ENCODE data around the gene PGC.

The PGC gene

DNA sequence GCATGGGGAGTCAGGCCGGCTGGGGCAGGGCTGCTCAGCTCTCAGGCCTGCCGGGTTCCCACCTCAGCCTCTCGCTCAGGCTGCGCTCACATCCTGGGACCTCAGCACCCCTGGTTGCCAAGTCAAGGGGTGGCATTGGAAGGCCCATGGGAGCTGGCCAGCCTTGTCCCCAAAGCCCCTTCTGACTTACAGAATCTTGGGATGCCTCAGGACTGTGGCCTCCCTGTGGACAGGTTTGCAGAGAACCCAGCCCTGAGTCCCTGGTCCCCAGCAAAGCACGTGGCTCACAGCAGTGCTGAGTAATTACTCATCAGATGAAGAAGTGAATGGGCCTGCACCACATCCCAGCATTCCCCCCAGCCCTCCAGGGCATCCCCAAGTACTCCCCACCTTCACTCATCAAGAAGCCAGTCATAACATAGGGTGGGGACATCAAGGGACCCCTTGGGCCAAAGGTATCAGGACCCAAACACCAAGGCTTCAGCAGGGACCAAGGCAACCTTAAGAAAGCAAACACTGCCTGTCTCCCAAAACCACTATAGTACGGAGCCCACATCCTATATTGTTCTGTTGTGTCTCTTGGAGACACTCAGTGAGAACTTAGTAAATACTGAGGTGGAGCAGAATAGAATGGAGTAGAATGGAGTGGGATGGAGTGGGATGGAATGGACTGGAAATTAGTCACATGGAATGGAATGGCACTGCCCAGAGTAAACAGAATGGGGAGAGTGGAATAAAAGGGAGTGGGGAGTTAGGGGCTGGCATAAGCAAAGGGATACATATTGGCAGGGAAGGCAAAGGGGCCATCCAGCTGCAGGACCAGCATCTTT, 3.6 kb downstream of the PGC start:
- DNase-seq = no peak

DNA sequence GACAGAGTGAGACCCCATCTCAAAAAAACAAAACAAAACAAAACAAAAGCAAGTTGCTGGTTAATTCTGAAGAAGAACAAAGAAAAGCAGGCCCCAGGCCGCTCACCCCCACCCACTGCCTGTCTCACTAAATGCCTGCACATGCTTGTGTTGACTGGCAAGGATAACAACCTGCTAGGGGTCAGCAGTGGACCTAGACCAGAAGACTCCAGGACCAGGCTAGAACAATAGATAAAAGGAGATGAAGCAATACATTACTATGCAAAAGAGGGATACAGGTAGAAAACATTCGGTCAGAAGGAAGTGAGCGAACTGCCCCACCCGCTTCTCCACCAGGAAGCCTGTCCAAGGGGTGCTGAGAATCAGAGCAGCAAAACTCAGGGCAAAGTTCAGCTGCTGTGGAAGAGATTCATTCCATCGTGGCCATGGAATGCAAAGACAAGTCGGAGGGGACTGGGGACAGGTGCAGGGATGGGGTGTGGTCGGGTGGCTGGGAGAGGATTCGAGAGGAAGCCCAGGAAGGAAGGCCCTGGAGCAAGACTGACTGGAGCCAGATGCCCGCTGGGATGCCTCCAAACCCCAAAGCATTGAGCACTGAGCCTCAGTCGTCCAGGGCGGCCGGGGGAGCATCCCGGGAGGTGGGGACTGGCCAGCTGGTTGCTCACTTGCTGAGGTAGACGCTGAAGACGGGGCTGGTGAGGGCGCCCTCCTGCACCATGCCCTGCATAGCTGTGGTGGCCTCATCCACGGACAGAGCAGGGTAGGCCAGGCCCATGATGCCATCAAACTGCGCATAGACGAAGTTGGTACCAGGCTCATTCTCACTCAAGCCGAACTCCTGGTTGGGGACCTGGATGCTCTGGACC, 5.3 kb downstream of the PGC start:
- DNase-seq = no peak

DNA sequence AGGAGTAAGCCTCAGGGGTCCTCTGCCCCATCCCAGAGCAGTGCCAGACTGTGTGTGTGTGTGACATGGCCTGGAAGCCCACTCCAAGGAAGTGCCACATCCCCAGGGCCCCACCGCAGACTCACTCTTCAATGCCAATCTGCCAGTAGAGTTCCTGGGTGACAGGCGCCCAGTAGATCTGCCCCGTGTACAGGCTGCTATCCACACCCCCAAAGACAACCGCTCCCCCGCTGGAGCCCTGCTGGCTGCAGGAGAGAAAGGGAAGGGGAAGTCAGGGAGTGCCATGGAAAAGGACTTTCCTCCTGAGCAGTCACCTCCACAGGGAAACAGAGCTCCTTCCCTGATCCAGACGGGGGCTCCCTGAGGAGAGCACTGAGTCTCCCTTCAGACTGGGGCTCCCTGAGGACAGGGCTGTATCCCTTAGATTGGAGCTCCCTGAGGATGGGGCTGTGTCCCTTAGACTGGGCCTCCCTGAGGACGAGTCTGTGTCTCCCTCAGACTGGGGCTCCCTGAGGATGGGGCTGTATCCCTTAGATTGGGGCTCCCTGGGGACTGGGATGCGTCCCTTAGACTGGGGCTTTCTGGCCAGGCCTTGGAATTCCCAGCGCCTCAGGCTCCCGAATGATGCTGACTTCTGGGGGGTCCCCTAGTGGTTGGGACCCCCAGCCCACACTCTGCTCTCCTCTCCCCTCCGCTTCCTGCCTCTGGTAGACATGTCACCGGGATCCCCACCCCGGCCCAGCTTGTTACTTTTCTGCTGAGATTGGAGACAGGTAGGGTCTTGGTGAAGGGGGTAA, 6.6 kb downstream of the PGC start:
- no peak for DNase-seq

DNA sequence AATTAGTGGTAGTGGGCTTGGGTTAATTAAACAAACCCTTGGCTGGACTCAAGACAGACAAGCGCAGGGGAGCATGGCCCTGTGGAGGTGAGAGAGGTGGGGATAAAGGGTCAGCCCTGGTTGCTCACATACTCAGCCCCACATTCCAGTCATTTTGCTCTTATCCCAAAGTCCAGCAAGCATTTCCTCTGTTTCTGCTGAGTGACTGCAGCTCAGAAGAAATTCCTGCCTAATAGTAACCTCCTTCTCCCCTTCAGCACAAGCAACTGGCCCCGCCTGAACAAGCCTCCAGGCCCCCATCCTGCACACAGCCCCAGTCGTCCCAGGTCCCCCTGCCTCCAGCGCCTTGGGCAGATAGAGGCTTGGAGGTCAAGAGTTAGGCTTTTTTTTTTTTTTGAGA, 8.2 kb downstream of the PGC start:
- no peak for DNase-seq

DNA sequence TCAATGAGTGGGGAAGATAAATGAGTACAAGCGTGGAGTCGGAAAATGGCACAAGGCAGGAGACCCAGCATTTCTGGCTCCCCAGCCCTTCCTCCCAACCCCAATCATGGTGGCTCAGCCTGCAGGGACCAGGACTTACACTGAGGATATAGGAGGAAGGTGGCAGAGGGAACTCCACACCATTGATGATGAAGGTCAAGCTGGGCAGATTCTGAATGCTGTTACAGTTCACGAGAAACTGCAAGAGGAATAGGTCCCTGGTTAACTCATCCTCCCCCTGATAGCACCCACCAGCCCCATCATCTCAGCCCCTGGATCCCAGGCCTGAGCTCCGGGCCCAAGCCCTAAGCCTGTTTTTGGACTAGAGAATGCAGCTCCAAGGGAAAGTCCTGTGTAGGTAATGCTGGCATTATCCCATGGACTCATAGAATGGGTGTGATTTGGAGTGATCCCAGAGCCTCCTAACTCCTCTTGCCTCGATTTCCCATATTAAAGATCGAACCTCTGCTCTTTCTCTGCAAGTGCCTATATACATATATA, 9.5 kb downstream of the PGC start:
- no peak for DNase-seq

DNA sequence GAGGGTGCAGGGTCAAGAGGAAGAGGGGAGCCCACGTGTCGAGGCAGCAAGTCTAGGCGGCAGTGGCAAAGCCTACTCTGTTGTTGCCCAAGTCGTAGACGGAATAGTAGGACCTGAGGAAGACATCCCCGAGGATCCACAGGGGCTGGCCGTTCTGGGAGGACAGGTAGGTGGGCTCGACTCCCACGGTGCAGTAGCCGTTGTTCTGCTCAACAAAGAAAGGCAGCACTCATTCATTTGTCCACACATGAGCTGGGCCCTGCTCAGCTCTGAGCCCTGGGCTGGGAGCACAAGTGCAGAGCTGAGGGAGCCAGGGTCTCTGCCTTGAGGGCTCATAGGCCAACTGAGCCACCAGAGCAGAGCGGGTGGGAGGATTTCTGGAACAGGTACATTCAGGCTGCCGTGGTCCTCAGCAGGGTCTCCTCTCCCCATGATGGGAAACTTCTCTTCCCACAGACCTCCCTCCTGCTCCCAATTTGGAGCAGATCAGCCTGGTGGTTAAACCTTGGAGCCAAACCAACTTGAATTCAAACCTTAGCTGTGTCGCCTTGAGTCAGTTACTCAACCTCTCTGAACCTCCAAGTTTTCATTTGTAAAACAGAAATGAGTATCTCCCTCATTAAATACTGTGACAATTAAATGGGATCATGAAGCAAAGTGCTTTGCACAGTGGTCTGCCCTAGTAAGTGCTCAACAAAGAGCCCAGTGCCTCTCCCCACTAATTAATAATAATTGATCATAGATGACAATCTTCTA, 10.2 kb downstream of the PGC start:
- DNase-seq = no peak

DNA sequence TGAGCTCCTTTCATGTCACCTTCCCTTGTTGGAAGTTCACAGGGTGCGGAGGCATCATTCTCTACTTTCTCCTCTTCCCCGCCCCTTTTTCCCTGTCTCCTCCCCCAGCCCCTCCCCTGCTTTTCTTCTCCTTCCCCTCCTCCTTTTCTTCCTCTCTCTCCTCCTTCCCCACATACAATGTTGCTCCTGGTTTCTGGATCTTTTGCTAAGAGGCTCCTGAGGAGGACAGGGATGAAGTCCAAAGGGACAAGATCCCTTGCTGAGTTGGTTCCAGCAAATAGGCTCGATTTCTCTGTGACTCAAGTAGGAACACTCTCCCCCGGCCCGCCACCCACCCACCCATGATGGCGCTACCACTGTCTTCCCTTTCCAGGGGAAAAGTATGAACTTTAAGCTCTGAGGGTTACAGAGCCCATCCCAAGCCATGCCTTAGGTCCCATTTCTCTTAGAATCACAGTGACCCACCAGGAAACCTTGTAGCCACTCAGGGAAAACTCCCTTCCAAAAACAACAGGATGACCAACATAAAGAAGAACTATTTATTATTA, 10.9 kb downstream of the PGC start:
- no peak for DNase-seq

DNA sequence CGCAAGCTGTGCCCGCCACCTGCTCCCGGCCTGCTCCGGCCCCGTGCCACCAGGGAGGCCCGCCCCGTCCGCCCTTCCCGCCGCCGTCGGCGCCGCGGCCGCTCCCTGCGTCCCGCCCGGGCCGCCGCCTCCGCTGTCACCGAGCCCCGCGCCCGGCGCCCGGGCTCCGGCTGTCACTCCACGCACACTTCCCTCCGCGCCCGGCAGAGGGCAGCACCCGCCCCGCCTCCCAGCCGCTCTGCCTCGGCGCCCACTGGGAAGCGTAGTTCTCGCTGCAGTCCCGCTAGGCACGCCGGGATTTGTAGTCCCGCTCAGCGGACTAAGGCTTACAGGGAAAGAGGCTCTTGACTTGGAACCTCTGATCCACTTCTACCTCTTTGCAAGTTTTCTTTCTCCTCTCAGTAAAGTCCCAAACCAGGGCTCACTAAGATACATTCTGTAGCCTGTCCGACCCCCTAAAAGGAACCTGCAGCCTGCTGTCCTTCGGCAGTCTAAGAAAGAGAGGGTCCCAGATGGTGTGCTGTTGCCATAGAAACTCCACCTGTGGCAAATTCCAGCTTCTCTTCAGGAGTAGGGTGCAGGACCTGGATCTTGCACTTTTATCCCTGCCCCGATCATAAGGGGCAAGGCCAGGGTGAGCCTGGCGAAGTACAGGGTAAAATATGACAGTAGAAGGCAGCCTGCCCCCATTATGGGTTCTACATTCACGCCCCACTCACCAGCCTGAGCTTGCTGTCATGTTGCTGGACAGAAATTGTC, 11.6 kb downstream of the PGC start, which contains the start of gene TFEB:
TSS of gene TFEB (minus strand) at position 182 of the 759 bp plus-strand sequence. CDS start 44,395 bp downstream, outside the sequence.
- peak; percentile 71 for DNase-seq

DNA sequence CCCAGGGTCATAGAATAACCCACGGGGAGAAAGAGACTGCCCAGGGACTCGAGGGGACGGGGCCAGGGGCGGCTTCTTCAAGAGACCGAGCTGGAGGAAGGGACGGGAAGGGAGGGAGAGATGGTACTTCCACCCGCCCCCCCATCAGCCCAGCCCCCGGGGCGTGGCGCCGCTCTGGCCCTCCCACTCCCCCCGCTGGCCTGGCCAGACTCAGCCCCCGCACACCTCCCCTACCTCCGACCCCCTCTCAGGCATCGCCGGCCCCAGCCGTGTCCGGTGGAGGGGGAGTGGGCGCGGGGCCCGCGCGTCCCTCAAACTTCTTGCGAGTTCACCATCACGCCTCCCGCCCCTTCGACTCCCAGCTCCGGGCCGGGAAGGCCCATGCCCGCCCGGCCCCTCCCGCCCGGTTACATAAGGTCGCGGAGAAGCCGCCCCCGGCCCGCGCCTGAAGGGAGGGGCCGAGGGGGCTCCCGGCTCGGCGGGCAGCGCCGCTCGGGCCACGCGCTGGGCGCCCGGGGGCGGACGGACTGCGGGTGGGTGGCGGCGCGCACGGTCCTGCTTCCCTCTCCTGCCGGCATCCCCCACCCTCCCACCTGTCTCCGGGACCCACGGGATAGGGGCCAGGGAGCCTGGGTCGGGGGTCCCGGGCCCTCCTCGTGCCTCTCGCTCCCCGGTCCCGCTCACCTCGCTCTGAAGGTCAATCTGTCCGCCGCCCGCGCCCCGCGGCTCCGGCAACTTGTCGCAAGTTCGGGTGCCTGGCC, 12.4 kb downstream of the PGC start:
- DNase-seq = peak; percentile 58

DNA sequence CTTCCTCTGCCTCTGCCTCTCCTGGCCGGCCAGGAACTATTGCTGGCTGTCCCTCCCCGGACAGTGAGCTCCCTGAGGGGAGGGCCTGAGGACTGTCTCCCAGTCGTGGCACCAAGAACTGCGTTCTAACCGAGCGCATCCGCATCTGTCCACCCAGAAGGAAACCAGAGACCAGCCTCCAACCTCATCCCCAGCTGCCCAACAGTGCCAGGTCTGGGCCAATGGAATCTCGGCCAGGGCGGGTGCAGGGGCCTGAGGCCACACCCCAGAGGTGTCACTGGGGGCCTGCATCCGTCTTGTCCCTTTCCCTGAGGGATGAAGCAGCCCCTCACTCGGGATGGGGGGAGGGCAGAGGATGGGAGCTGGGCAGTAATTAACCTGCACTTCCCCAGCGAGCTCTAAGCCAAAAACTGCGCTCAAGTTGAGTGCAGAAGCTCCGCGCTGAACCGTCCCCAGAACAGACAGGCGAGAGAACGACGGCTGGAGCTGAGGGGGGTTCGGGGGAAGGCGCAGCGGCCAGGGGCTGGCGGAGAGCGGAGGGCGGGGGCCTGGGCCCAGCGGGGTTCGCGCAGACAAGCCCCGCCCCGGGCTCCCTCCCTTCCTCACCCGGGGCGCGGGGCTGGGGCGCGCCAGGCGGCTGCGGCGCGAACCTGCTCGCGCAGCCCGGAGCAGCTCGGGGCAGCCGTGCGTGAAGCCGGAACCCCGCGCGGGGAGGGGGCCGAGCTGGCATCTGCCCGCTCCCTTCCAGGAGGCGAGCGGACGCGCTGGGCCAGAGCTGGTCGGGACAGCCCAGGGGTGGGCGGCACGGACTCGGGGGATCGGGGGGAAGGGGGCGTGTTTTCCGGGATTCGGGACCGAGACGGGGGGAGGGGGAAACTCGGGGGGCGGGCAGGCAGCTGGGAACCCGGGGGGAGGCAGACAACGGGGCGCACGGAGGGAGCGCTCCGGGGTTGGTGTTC, 13.2 kb downstream of the PGC start:
- no peak for DNase-seq

DNA sequence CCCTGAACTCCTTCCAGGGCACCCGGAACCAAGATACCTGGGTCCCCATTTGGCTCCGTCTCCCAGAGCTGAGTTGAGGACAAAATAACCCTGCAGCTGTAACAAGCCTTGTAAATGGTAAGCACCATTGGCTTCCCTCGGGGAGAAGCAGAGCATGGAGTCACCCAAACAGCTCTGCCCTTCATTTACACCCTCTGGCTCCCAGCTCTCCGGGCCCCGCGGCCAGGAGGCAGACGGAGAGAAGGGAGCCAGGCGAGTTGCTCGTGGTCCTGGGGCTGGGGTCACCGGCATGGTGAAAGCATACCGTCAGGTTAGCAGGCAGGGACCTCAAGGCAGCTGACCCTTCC, 13.9 kb downstream of the PGC start:
- DNase-seq = no peak

DNA sequence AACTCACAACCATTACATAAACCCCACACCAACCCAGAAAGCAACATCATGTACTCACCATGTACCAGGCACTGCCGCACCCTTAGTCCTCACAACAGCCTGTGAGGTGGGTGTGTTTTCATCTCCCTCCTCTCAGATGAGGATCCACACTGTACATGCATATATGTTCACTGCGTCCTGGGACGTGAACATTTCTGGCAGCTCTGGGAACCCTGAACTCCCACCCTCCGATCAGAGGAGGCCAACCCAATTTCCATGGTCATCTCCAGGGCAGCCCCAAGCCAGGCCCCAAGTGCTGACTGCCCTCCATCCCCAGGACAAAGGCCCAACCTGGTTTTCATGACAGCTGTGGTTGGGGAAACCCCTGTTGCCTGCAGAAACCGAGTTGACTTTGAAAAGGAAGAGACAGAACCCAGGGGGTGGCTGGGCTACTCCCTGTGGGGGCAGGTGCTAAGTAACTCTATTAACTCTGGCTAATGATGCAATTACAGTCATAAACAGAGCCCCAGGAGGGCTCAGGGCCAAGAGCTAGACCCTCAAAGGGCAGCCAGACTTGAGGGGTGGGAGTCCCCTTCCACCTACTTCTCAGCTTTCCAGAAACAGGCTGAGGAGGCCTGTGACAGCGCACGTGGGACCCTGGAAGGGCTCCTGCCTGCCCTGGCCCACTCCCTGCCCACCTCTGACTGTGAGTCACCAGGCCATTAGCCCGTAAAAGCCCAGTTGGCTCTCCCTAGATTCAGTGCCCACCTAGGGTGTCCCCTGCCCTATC, 14.4 kb downstream of the PGC start:
- DNase-seq = no peak

DNA sequence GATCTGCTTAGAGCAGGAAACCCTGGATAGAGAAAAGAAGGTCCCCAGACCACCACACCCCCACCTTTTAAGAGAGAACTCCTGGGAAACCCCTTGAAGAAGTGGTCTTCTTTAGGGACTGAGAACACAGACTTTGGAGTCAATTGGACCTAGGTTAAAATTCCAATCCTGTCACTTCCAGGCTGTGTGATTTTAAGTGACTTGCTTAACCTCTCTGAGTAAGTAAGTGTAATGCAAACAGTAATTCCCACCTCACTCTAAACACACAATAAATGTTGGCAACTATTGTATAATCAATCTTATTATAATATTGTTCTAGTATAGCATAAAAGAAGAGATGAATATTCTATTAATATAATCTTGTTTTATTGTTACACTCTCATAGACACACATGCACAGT, 15.0 kb downstream of the PGC start:
- DNase-seq = no peak

DNA sequence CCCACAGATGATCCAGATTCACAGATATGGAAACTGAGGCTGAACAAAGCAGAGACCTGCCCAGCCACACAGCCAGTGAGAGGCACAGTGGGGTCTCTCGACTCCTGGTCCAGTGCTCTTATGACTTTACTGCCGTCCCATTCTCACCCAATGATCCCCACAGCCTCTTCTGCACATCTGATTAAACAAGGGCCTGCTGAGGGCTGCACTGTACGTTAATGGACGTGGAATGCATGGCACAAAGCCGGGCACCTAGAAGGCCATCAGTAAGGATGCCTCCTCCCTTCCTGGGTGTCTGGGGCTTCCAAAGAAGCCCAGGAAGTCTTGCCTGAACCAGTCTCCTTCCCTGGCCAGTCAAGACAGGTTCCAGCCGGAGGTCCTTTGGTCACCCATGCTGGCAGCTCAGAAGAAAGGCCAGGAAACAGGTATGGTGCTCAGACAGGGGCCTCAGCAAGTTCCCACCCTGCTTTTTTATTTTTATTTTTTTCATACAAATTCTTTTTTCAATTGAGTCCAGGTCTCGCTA, 15.6 kb downstream of the PGC start:
- DNase-seq = no peak

DNA sequence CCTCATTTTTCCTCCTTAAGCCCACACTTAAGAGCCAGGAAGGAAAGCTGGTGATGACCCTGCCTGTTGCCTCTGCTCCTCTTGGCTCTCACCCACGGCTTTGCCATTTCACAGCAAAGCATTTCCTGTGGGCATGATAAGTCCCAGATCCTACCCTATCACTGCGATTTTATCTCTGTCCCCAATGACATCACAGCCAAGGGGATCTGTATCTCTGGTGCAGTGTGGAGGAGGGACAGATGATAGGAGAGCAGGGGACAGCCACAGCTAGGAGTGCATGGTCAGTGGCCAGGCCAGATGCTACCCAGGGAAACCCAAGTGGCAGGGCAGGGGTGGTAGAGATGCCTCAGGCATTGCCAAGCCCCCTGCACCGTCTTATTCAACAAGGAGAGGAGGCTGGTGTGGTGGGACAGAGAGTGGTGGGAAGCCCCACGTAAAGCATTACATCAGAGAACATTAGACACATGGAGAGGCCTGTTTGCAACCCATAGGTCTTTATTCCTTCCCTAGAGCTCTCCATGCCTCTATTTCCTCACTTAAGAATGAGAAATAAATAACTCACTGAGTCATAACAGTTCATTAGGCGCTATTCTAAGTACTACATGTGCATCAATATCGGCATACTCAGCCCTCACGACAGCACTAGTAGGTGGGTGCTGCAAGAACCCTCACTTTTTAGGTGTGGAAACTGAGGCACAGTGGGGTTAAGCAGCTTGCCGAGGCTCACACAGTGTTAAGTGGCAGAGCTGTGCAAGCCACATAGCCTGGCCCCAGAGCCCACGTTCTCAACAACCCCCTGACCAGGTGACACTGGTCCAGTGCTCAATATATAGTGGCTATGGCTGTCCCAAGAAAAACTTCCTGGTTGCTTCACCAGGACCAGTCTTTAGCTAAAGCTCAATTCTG, 16.4 kb downstream of the PGC start:
- no peak for DNase-seq

DNA sequence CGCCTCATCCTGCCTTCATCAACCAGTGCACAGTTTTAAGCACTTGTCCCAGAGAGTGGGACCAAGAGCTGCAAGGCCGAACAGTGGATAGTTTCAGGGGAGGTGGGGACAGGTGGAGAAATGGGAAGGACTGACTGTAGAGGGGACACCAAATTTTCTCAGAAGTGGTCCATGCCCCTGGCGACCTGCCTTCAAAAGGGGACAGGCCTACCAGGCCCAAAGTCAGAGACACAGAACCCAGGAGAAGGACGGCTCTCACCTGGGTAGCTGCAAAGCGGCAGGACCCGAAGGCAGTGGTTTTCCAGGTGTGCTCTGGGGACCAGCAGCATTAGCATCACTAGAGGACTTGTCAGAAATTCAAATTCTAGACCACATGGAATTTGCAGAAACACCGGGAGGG, 17.6 kb downstream of the PGC start:
- no peak for DNase-seq

DNA sequence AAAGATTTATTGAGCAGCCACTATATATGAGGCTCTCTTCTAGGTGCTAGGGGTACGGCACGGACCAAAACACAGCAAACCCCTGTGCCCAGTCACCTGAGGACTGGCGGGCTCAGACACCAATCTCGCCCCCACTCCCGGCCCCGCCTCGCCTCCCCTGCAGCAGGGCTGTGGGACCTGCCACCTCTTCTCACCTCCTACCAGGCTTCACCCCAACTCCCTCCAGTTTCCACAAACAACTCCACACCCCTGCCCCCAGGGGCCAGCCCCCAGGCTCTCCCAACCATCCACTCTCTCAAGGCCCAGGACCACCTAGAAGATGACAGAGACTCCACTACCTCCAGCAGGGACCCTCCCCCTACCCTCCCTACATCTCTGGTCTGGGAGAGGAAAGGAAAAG, 18.2 kb downstream of the PGC start:
- DNase-seq = no peak
